ENCODE measurements around the gene TPSAB1. TPM values are rescaled to one million over a fixed set of nuclear protein-coding genes. Genes with fewer than 3 reads are reported as not detected.

The TPSAB1 gene
- total RNA-seq, 1 experiment from 2014 or later, result 0.25 TPM

GRCh38 chr16:1277151-1277598 lies 36.7 kb downstream of the TPSAB1 start:
- no peak for TF ChIP-seq EZH2 (IDR thresholded peaks at IDR 0.05)
- TF ChIP-seq EZH2phosphoT487 (IDR thresholded peaks at IDR 0.05; ENCODE audit: borderline replicate concordance), result no peak
- no peak for TF ChIP-seq ATF3 (IDR thresholded peaks at IDR 0.05)
- no peak for TF ChIP-seq SIN3A (IDR thresholded peaks at IDR 0.05; ENCODE audit: low read depth)
- no peak for TF ChIP-seq EGR1 (IDR thresholded peaks at IDR 0.05; ENCODE audit: low read depth)
- no peak for TF ChIP-seq POLR2A (IDR thresholded peaks at IDR 0.05; ENCODE audit: borderline replicate concordance, extremely low read depth, insufficient read depth, insufficient read length)
- TF ChIP-seq SP1 (IDR thresholded peaks at IDR 0.05; ENCODE audit: low read depth), result no peak
- no peak for TF ChIP-seq RAD21 (IDR thresholded peaks at IDR 0.05; ENCODE audit: low read depth)
- H3K4me1 ChIP-seq (ENCODE audit: control insufficient read depth in 1 of 2, insufficient read depth in 2 of 2, low read length in 2 of 2), result no peaks in the 10 kb centered on the region; a peak in 1 of 4 replicates
- H3K79me2 ChIP-seq (ENCODE audit: insufficient read depth, low read length), result no peaks in the 10 kb centered on the region
- ATAC-seq, result no peak
- H3K9ac ChIP-seq (ENCODE audit: low read length), result no peak overlapping the region
- H2AFZ ChIP-seq (ENCODE audit: low read depth, low read length, poor library complexity, severe bottlenecking), result no peak overlapping the region
- H4K20me1 ChIP-seq (ENCODE audit: insufficient read depth), result no peaks in the 10 kb centered on the region
- H3K4me3 ChIP-seq (replicated peaks in 1 of 2; ENCODE audit: low read depth in 1 of 2, low read length in 2 of 2), result no peak overlapping the region
- no peaks in the 10 kb centered on the region for H3K9me3 ChIP-seq (ENCODE audit: control insufficient read depth in 1 of 2, insufficient read depth in 1 of 2, low read depth in 1 of 2, low read length in 2 of 2)
- RAD21 ChIA-PET (ENCODE audit: low non-redundant PET in 1 of 2, low total read pairs in 2 of 2, uncharacterized antibody in 2 of 2, unreplicated experiment in 2 of 2), result no interaction called here
- no peak for DNase-seq (ENCODE audit: low read depth, low spot score)
- BruUV-seq (replicated peaks), result no TSS peak
- no peaks in the 10 kb centered on the region for H3K27me3 ChIP-seq (ENCODE audit: insufficient read depth, low read length)
- intact Hi-C loops (cut with micrococcal nuclease), result no loop called here
- no peaks in the 10 kb centered on the region for H3K36me3 ChIP-seq (ENCODE audit: control insufficient read depth in 1 of 2, insufficient read depth in 2 of 2, low read length in 2 of 2)
- POLR2A ChIA-PET, result no interaction called here
- CTCF ChIA-PET, result no interaction called here
- H3K4me2 ChIP-seq (ENCODE audit: low read length), result no peak overlapping the region
- H3K27ac ChIP-seq (ENCODE audit: low read depth, low read length), result no peak overlapping the region
- no peaks in the 10 kb centered on the region for H3K9me2 ChIP-seq (ENCODE audit: insufficient read depth)

- intact Hi-C loops (cut with micrococcal nuclease), result no loop called here
- Histone ChIP-seq H3K4me2 (ENCODE audit: low read length) (no peak overlapping the region), H3K36me3 (ENCODE audit: control insufficient read depth in 1 of 2, insufficient read depth in 2 of 2, low read length in 2 of 2) (no peaks in the 10 kb centered on the region), H3K9me3 (ENCODE audit: control insufficient read depth in 1 of 2, insufficient read depth in 1 of 2, low read depth in 1 of 2, low read length in 2 of 2) (no peaks in the 10 kb centered on the region), H3K27me3 (ENCODE audit: insufficient read depth, low read length) (no peaks in the 10 kb centered on the region), H3K4me3 (replicated peaks in 1 of 2; ENCODE audit: low read depth in 1 of 2, low read length in 2 of 2) (no peak overlapping the region), H3K27ac (ENCODE audit: low read depth, low read length) (no peak overlapping the region), H3K9ac (ENCODE audit: low read length) (no peak overlapping the region), H3K9me2 (ENCODE audit: insufficient read depth) (no peaks in the 10 kb centered on the region), H2AFZ (ENCODE audit: low read depth, low read length, poor library complexity, severe bottlenecking) (no peak overlapping the region), H4K20me1 (ENCODE audit: insufficient read depth) (no peaks in the 10 kb centered on the region), H3K79me2 (ENCODE audit: insufficient read depth, low read length) (no peaks in the 10 kb centered on the region), H3K4me1 (ENCODE audit: control insufficient read depth in 1 of 2, insufficient read depth in 2 of 2, low read length in 2 of 2) (peaks cover 0 to 4% of the 10 kb centered on the region in 2 experiments; a peak in 1 of 4 replicates)
- POLR2A ChIA-PET, result no interaction called here
- RAD21 ChIA-PET (ENCODE audit: low non-redundant PET in 1 of 2, low total read pairs in 2 of 2, uncharacterized antibody in 2 of 2, unreplicated experiment in 2 of 2), result no interaction called here
- ATAC-seq (no peak), DNase-seq (ENCODE audit: low read depth, low spot score) (no peak)
- CTCF ChIA-PET, result no interaction called here
- TF ChIP-seq ZBTB33 (IDR thresholded peaks at IDR 0.05; ENCODE audit: extremely low read depth, insufficient replicate concordance, low read length) (no peak), CTCF (IDR thresholded peaks at IDR 0.05 in 2 of 3, conservative IDR thresholded peaks at IDR 0.05 in 1 of 3; ENCODE audit: borderline replicate concordance in 1 of 3, insufficient read depth in 1 of 3, low read depth in 2 of 3, low read length in 2 of 3) (no peak), SP1 (IDR thresholded peaks at IDR 0.05; ENCODE audit: low read depth) (no peak), POLR2AphosphoS5 (IDR thresholded peaks at IDR 0.05; ENCODE audit: low read depth, low read length) (no peak), JUND (IDR thresholded peaks at IDR 0.05) (no peak), MAX (IDR thresholded peaks at IDR 0.05) (no peak), ATF3 (IDR thresholded peaks at IDR 0.05) (no peak), YY1 (IDR thresholded peaks at IDR 0.05; ENCODE audit: extremely low read depth, insufficient replicate concordance, low read depth, low read length) (no peak), EZH2 (IDR thresholded peaks at IDR 0.05) (no peak)
- BruUV-seq (replicated peaks), result no TSS peak
Observed at GRCh38 chr16:1277617-1278282, 37.2 kb downstream of the TPSAB1 start.

Data from HCT116 (cell line).